Transverse colon (tissue), 4 donors: ENCODE measurements around the gene SMIM5. TPM values are rescaled to one million over a fixed set of nuclear protein-coding genes. Genes with fewer than 3 reads are reported as not detected.

Experiments
- DNase-seq: peaks from one replicate; pipeline ENCODE4 v3.0.0-alpha.2; 2019
- H3K27ac ChIP-seq, 4 donors: fragments of 200-600 bp; sonication (generic); 2 replicates each; pipeline ENCODE4 v1.5.1; 2016 to 2018; ENCODE audit warnings: inconsistent platforms in 4 of 4
- H3K27me3 ChIP-seq: fragments of 200-600 bp; sonication (generic); 2 replicates; pipeline ENCODE4 v1.5.1; 2017; ENCODE audit warnings: inconsistent platforms
- H3K36me3 ChIP-seq, 4 donors: fragments of 200-600 bp; sonication (generic); 2 replicates each; pipeline ENCODE4 v1.5.1; 2017 to 2019; ENCODE audit warnings: inconsistent platforms in 4 of 4
- H3K4me1 ChIP-seq, 4 donors: fragments of 200-600 bp; sonication (generic); 2 replicates each; pipeline ENCODE4 v1.5.1; 2017 to 2020; ENCODE audit warnings: inconsistent platforms in 4 of 4
- H3K4me3 ChIP-seq, 4 donors: fragments of 200-600 bp; sonication (generic); 1 replicate in 1 of 4; 2 replicates in 3 of 4; pipeline versions ENCODE4 v1.5.1 to v1.6.1; 2017 to 2019; ENCODE audit warnings: inconsistent platforms in 4 of 4
- H3K9me3 ChIP-seq, 2 donors: fragments of 200-600 bp; sonication (generic); 2 replicates each; pipeline ENCODE4 v1.5.1; 2017 to 2019; ENCODE audit warnings: inconsistent platforms in 2 of 2
- EP300 ChIP-seq: sonication (generic); formaldehyde crosslinking; IDR thresholded peaks from one replicate; pipeline ENCODE4 v1.6.1; 2017; ENCODE audit warnings: antibody characterized with exemption, low read depth
- POLR2A ChIP-seq: fragments of 450-650 bp; IDR thresholded peaks from one replicate; pipeline ENCODE4 v1.6.1; 2016; ENCODE audit warnings: antibody characterized with exemption, mild to moderate bottlenecking, moderate library complexity
- POLR2AphosphoS5 ChIP-seq, 3 donors: sonication (generic); formaldehyde crosslinking; IDR thresholded peaks; one replicate each; pipeline ENCODE4 v1.6.1; 2016; ENCODE audit warnings: antibody characterized with exemption in 3 of 3
- WGBS, 2 donors: methylation state at CpG; one replicate each; pipeline ENCODE4 v1.1.5; 2018; ENCODE audit warnings: low coverage in 1 of 2; 5-methylcytosine and 5-hydroxymethylcytosine counted together
- in situ Hi-C, 4 donors: fragments of 200-750 bp; cut with MboI; loops; one replicate each; pipeline versions ENCODE4 v1.15.0 to v1.15.1; 2017; ENCODE audit warnings: low sequenced_read_pairs in 3 of 4, low pct_ligation_motif_present in 1 of 4, low pct_unique_long_range_greater_than_20kb in 1 of 4
- intact Hi-C: fragments of 100-400 bp; cut with DNase I; formaldehyde crosslinking; loops from one replicate; pipeline ENCODE4 v1.15.1; 2023; ENCODE audit warnings: low total_unique reads
- total RNA-seq, 4 donors: library from RNA; depleted of rRNA; stranded (reverse); fragments of >200 nt; gene quantifications; one replicate each; pipeline ENCODE4 v1.1.0, GENCODE V29; 2016
- TF ChIP-seq, protein P1 (sequence below), 5 experiments: fragments of 200-600 bp in 3 of 5; fragments of 450-650 bp in 2 of 5; sonication (generic) in 3 of 5; IDR thresholded peaks; 1 replicate in 2 of 5; 2 replicates in 3 of 5; pipeline ENCODE4 v1.5.1; 2016 to 2017; ENCODE audit warnings: antibody characterized with exemption in 5 of 5, inconsistent platforms in 3 of 5, mild to moderate bottlenecking in 2 of 5, moderate library complexity in 1 of 5

The SMIM5 gene
- total RNA-seq, 4 donors from 2014 or later: 31.3 to 71.4 (median 50.0) TPM; not detected in 1

DNA sequence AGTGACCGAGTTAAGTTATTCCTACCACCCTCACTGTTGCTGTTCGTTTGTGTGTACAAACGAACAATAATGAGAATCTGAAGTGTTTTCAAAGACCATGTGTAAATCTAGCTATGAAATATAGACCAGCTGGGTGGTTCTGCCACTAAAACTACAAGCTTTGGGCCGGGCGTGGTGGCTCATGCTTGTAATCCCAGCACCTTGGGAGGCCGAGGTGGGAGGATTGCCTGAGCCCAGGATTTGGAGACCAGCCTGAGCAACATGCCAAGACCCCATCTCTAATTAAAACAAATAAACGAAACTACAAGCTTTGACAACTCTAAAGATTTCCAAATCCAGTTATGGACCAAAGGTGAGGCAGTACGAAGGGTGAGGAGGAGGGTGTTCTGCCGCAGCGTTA lies 32.7 kb downstream of the SMIM5 start:
- Histone ChIP-seq H3K4me1 (peaks cover 15 to 23% (median 20%) of the 10 kb centered on the region in 4 donors), H3K36me3 (peaks cover 0 to 37% (median 10%) of the 10 kb centered on the region in 4 donors), H3K27me3 (no peaks in the 10 kb centered on the region), H3K4me3 (peak overlapping the region in 1 of 4 donors; percentile 98), H3K27ac (no peak overlapping the region), H3K9me3 (no peaks in the 10 kb centered on the region)
- intact Hi-C loops: no loop called here
- in situ Hi-C loops: no loop called here
- 84 to 87% methylated on average over 3 to 10 of the region's 10 CpGs for WGBS, 2 donors
- DNase-seq: no peak
- TF ChIP-seq, protein P1, sequence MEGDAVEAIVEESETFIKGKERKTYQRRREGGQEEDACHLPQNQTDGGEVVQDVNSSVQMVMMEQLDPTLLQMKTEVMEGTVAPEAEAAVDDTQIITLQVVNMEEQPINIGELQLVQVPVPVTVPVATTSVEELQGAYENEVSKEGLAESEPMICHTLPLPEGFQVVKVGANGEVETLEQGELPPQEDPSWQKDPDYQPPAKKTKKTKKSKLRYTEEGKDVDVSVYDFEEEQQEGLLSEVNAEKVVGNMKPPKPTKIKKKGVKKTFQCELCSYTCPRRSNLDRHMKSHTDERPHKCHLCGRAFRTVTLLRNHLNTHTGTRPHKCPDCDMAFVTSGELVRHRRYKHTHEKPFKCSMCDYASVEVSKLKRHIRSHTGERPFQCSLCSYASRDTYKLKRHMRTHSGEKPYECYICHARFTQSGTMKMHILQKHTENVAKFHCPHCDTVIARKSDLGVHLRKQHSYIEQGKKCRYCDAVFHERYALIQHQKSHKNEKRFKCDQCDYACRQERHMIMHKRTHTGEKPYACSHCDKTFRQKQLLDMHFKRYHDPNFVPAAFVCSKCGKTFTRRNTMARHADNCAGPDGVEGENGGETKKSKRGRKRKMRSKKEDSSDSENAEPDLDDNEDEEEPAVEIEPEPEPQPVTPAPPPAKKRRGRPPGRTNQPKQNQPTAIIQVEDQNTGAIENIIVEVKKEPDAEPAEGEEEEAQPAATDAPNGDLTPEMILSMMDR (IDR thresholded peaks at IDR 0.05): no peak
- TF ChIP-seq POLR2AphosphoS5 (IDR thresholded peaks at IDR 0.05) (no peak), EP300 (no peak), POLR2A (no peak)

DNA sequence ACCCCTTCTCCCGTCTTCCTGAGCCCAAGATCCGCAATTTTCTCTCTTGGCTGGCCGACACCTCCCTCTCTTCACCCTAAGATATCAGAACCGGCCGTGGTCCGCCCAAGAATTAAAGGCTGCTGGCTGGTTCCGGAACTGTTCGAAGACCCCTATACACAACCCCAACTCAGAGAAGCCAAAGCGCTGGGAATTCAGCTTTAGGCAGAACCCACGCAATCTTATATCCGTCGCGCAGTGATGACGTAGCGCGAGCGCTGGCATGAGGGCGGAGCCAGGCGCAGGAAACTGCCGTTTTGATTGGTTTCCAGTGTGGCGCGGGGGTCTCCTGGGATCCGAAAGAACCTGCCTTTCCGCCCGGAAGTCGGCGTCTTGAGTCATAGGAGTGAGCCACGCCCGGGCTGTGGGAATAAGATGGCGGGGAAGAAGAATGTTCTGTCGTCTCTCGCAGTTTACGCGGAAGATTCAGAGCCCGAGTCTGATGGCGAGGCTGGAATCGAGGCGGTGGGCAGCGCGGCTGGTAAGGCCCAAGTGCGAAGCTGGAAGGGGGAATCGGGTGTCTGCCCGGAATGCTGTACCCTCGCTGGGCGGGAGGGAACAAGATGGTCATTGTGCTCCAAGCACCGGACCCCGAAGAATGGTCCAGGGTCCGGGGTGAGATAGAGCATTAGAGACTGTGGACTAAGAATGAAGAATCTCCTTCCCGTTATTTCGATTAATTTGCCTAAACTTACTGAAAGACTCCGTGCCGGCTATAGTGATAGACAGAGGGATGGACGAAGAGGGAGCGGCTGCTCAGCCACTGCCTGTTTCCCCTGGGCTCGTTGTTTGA lies 33.9 kb downstream of the SMIM5 start, which contains the start of the genes RECQL5 and SAP30BP:
Gene RECQL5 (minus strand): TSS at position 196 of the 832 bp plus-strand sequence. CDS start 597 bp downstream, outside the sequence.
Gene SAP30BP (plus strand): TSS at position 380 of the 832 bp plus-strand sequence. CDS start 35 bp downstream, at position 415.
- 0% methylated on average over 8 to 54 of the region's 55 CpGs for WGBS, 2 donors
- intact Hi-C loops (no loop called here), in situ Hi-C loops (no loop called here)
- Histone ChIP-seq H3K4me3 (peak within 1 kb of the TSS; percentile 62 to 98 (median 90)), H3K27me3 (no peaks in the 10 kb centered on the region), H3K36me3 (peaks cover 0 to 37% (median 9%) of the 10 kb centered on the region in 4 donors), H3K27ac (peak within 1 kb of the TSS; percentile 80 to 94 (median 90)), H3K9me3 (no peaks in the 10 kb centered on the region), H3K4me1 (peaks cover 15 to 23% (median 20%) of the 10 kb centered on the region in 4 donors)
- peak; percentile 98 for DNase-seq
- TF ChIP-seq POLR2AphosphoS5 (IDR thresholded peaks at IDR 0.05) (peak; percentile 87 to 94 (median 92)), EP300 (no peak), POLR2A (peak; percentile 92)
- TF ChIP-seq, protein P1 (IDR thresholded peaks at IDR 0.05): no peak

DNA sequence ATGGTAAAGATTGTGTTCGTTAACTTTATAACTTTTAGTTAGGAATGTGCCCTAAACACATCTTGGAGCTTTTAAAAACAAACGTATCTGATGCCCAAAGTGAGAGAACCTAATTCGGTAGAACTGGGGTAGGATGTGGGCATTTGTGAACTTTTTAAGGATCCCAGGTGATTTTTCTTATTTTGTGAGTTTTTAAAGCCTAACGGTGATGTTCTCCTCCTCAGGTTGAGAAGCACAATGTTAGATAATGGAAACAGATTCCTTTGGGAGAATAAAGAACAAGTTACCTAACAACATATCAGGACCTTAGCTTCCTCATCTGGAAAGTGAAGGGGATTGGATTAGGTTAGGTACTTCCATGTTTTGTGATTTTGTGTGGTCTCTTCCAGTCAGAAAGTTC lies 34.6 kb downstream of the SMIM5 start:
- peaks cover 0 to 37% (median 10%) of the 10 kb centered on the region in 4 donors for H3K36me3 ChIP-seq
- TF ChIP-seq EP300 (no peak), POLR2AphosphoS5 (IDR thresholded peaks at IDR 0.05) (no peak), POLR2A (no peak)
- TF ChIP-seq, protein P1 (IDR thresholded peaks at IDR 0.05): no peak
- H3K27ac ChIP-seq: peak overlapping the region; percentile 80 to 94 (median 90)
- in situ Hi-C loops: no loop called here
- H3K4me1 ChIP-seq: peaks cover 15 to 23% (median 20%) of the 10 kb centered on the region in 4 donors
- H3K27me3 ChIP-seq: no peaks in the 10 kb centered on the region
- peak overlapping the region; percentile 62 to 98 (median 90) for H3K4me3 ChIP-seq
- intact Hi-C loops: no loop called here
- no peaks in the 10 kb centered on the region for H3K9me3 ChIP-seq
- DNase-seq: no peak
- 4 to 9% methylated on average over 4 of the region's 4 CpGs for WGBS, 2 donors

DNA sequence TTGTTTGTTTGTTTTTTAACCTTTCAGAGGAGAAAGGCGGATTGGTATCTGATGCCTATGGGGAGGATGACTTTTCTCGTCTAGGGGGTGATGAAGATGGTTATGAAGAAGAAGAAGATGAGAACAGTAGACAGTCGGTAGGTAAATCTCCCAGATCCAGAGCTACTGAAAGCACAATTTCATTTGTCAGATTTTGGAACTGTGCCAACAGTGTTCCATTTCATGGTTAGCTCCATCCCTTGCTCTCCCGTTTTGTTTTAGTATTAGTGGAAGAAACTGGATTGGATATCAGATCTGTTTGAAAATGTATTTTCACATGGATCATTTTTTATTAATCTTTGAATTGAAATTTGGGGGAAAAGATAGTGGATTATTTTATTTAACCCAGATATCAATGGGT lies 35.3 kb downstream of the SMIM5 start:
- intact Hi-C loops (no loop called here), in situ Hi-C loops (no loop called here)
- H3K4me3 ChIP-seq: peak overlapping the region in 1 of 4 donors; percentile 98
- H3K27me3 ChIP-seq: no peaks in the 10 kb centered on the region
- no peaks in the 10 kb centered on the region for H3K9me3 ChIP-seq
- TF ChIP-seq, protein P1 (IDR thresholded peaks at IDR 0.05): no peak
- TF ChIP-seq POLR2A: no peak
- no peak for TF ChIP-seq POLR2AphosphoS5 (IDR thresholded peaks at IDR 0.05)
- no peak for TF ChIP-seq EP300
- WGBS, 2 donors: 57 to 77% methylated on average over 4 of the region's 4 CpGs
- peaks cover 0 to 41% (median 10%) of the 10 kb centered on the region in 4 donors for H3K36me3 ChIP-seq
- peak overlapping the region in 1 of 4 donors; percentile 89 for H3K27ac ChIP-seq
- H3K4me1 ChIP-seq: peaks cover 15 to 23% (median 20%) of the 10 kb centered on the region in 4 donors
- DNase-seq: no peak
